Calu3 (cell line): ENCODE measurements around the gene KRT32. TPM values are rescaled to one million over a fixed set of nuclear protein-coding genes. Genes with fewer than 3 reads are reported as not detected.

ENCODE experiments used
- BruUV-seq: library from RNA; stranded (reverse); fragments of 400-500 nt; replicated peaks from 2 replicates; lab custom pipeline; 2021; lab: Mats Ljungman, UMichigan
- CTCF ChIA-PET: fragments of 300-600 bp; sonication (Branson Sonifier 250); formaldehyde crosslinking; loops from one replicate; lab custom pipeline; 2022; ENCODE audit warnings: antibody characterized with exemption; lab: Charles Lee
- DNase-seq: peaks from one replicate; pipeline ENCODE4 v3.0.0; 2022
- H3K27ac Mint-ChIP-seq: one replicate; pipeline ENCODE4 v1.8.0; 2022; ENCODE audit warnings: mixed read lengths; ENCODE audit not compliant: unreplicated experiment
- H3K27me3 Mint-ChIP-seq: one replicate; pipeline ENCODE4 v1.8.0; 2022; ENCODE audit warnings: mixed read lengths; ENCODE audit not compliant: unreplicated experiment
- H3K36me3 Mint-ChIP-seq: one replicate; pipeline ENCODE4 v1.8.0; 2022; ENCODE audit warnings: mild to moderate bottlenecking, moderate library complexity, mixed read lengths; ENCODE audit not compliant: insufficient read depth, unreplicated experiment
- H3K4me1 Mint-ChIP-seq: one replicate; pipeline ENCODE4 v1.8.0; 2022; ENCODE audit warnings: mild to moderate bottlenecking, low read depth, mixed read lengths; ENCODE audit not compliant: unreplicated experiment
- H3K4me3 Mint-ChIP-seq: one replicate; pipeline ENCODE4 v1.8.0; 2022; ENCODE audit warnings: mild to moderate bottlenecking, low read depth, moderate library complexity, mixed read lengths; ENCODE audit not compliant: unreplicated experiment
- H3K9me3 Mint-ChIP-seq: one replicate; pipeline ENCODE4 v1.8.0; 2022; ENCODE audit warnings: low read depth, mixed read lengths; ENCODE audit not compliant: unreplicated experiment
- CTCF ChIP-seq: fragments of 200-600 bp; IDR thresholded peaks from one replicate; pipeline ENCODE4 v1.8.0; 2022; ENCODE audit warnings: antibody characterized with exemption; ENCODE audit not compliant: unreplicated experiment
- intact Hi-C: fragments of 100-400 bp; cut with micrococcal nuclease; formaldehyde crosslinking; loops from one replicate; pipeline ENCODE4 v1.10.0; 2022; ENCODE audit not compliant: unreplicated experiment
- total RNA-seq: library from RNA; stranded (reverse); gene quantifications from 2 replicates; pipeline ENCODE4 v1.2.3, GENCODE V29; 2022

Gene KRT32
- total RNA-seq, 1 experiment from 2014 or later: not detected

DNA sequence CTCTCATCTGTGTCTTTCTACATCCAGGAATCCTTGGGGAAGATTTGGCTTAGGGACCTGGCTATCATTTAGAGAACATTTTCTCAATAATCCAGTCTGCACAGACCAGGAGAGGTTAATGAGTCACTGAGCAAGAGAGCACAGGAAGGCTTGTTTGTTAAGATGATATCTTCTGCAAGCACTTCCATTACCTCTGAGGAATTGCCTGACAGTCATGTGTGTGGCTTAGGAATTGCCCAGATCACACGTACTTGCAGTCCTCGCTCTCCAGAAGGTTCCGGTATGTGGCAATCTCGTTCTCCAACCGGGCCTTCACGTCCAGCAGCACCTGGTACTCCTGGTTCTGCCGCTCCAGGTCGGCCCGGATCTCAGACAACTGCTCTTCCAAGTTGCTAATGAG lies 46.1 kb downstream of the KRT32 start:
- CTCF ChIA-PET: no interaction called here
- intact Hi-C loops: no loop called here
- peaks cover 46% of the 10 kb centered on the region for H3K4me1 Mint-ChIP-seq

DNA sequence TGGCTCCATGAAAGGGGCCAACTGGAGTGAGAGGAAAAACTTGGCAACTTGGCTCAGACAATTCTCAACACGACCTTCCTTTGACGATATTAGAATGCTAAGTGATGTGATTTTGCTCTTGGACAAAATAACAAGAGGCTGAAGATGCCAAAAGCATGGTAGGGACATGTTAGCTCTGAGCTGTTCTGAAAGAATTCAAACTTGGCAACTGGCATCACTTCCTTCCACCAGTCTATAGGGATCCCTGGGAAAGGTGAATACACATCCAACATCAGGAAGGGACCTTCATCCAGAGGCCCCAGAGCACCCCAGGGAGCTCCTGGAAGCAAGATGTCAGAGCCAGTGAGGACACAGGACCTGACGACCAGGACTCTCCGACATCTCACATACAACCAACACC lies 47.1 kb downstream of the KRT32 start:
- H3K27me3 Mint-ChIP-seq: no peaks in the 10 kb centered on the region
- intact Hi-C loops: no loop called here
- no TSS peak for BruUV-seq
- no peak overlapping the region for H3K27ac Mint-ChIP-seq
- no peaks in the 10 kb centered on the region for H3K9me3 Mint-ChIP-seq
- TF ChIP-seq CTCF: no peak
- DNase-seq: no peak
- no peak overlapping the region for H3K4me3 Mint-ChIP-seq
- peaks cover 56% of the 10 kb centered on the region for H3K4me1 Mint-ChIP-seq
- CTCF ChIA-PET: no interaction called here
- H3K36me3 Mint-ChIP-seq: peaks cover 10% of the 10 kb centered on the region

More for the DNA sequence above, 46.1 kb downstream of the KRT32 start:
- H3K4me3 Mint-ChIP-seq: no peak overlapping the region
- H3K27me3 Mint-ChIP-seq: no peaks in the 10 kb centered on the region
- no peaks in the 10 kb centered on the region for H3K9me3 Mint-ChIP-seq
- no peak overlapping the region for H3K27ac Mint-ChIP-seq
- BruUV-seq: no TSS peak
- H3K36me3 Mint-ChIP-seq: peaks cover 10% of the 10 kb centered on the region
- no peak for DNase-seq
- no peak for TF ChIP-seq CTCF

GRCh38 chr17:41419716-41420115 lies 47.5 kb downstream of the KRT32 start:
- intact Hi-C loops: loop anchor here (5.0 to 10.0 kb wide), 3 partner anchors 75 to 245 kb away; no protein-coding TSS in a partner anchor
- CTCF ChIA-PET: no interaction called here
- no peak overlapping the region for H3K27ac Mint-ChIP-seq
- no peak overlapping the region for H3K4me3 Mint-ChIP-seq
- no peak for DNase-seq
- H3K36me3 Mint-ChIP-seq: peaks cover 10% of the 10 kb centered on the region
- H3K27me3 Mint-ChIP-seq: no peaks in the 10 kb centered on the region
- TF ChIP-seq CTCF: no peak
- peaks cover 57% of the 10 kb centered on the region for H3K4me1 Mint-ChIP-seq
- no peaks in the 10 kb centered on the region for H3K9me3 Mint-ChIP-seq
- BruUV-seq: no TSS peak

DNA sequence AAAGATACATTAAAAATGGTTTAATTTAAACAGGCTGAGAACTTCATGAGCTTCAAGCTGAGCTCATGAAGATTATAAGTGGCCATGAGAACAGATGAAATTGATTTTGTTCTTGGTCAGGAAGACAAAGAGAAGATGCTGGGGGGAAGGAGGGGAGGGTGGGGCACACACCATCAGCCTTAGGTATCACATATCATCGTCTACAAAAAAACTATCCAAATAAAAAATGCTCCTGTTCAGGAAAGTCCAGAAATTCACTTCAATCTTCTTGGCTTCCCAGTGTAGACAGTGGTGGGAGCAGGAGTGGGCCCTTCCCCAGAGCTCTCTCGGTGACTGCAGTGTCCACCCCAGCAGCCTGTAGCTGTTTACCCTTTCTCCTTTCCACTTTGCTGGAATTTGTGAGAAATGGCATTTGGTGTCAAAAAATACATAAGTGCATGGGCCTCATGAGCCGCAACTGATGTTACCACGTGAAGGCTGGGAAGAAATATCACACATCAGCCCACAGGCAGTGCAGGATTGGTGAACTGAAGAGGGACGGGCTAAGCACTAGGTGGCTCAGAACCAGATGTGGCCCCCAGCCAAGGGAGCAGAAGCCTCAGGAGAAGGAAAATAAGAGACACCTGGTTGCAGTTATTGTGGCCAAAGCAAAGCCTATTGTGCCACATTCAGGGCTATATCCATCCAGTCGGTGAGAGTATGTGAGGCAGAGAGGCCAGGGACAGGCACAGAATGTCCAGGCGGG lies 48.9 kb downstream of the KRT32 start:
- peak overlapping the region; percentile 84 for H3K27ac Mint-ChIP-seq
- no peaks in the 10 kb centered on the region for H3K9me3 Mint-ChIP-seq
- peaks cover 67% of the 10 kb centered on the region for H3K4me1 Mint-ChIP-seq
- no peak for DNase-seq
- peaks cover 10% of the 10 kb centered on the region for H3K36me3 Mint-ChIP-seq
- no peak for TF ChIP-seq CTCF
- H3K27me3 Mint-ChIP-seq: no peaks in the 10 kb centered on the region
- no TSS peak for BruUV-seq
- peak overlapping the region; percentile 29 for H3K4me3 Mint-ChIP-seq
- intact Hi-C loops: loop anchor here (5.0 to 10.0 kb wide), 3 partner anchors 77 to 247 kb away; no protein-coding TSS in a partner anchor
- CTCF ChIA-PET: interaction anchor here (0.5 to 2.4 kb wide), 28 partner anchors 10 to 1707 kb away, joined by 3 to 38 read pairs (median 4); partner anchors contain the start of gene BRCA1
